ENCODE data around the gene KLK11.

- no peak for TF ChIP-seq CTCF (IDR thresholded peaks at IDR 0.05)
- TF ChIP-seq EZH2phosphoT487 (IDR thresholded peaks at IDR 0.05), result no peak
These were observed 38.3 kb upstream of the KLK11 start, which contains the start of gene KLK13 for GRCh38 chr19:51064534-51065220.
